ENCODE results near the gene ZNF682. TPM values are rescaled to one million over a fixed set of nuclear protein-coding genes. Genes with fewer than 3 reads are reported as not detected.
"Not testable (repeated sequence)": the region's sequence is repeated elsewhere in the genome, so short reads cannot be mapped to it uniquely, and the experiment has no call there.

The ZNF682 gene
- total and polyA plus RNA-seq, 2 of the 8 experiments (the other 6 are each of a cell fraction or from before 2014, with no cell fraction given), result 4.3 to 27.5 TPM

DNA sequence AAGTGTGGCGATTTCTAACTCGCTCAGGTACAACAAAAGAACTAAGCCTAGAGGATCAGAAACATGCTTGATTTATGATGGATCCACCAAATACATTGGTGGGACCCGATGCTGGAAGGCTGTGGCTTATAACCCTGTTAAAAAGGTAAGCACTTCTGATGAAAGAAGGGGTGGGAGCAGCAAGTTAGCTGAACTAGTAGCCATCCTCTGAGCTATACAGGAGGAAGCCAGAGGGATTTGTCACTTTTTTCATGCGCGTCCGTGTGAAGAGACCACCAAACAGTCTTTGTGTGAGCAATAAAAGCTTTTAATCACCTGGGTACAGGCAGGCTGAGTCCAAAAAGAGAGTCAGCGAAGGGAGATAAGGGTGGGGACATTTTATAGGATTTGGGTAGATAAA is 29.3 kb upstream of the ZNF682 start:
- not testable (repeated sequence) for H3K9ac ChIP-seq (replicated peaks in 1 of 4; ENCODE audit: extremely low read depth in 1 of 4, low read depth in 3 of 4, low read length in 3 of 4); H3K79me2 ChIP-seq (ENCODE audit: control insufficient read depth in 1 of 2, insufficient read depth in 2 of 2, low read length in 2 of 2); H3K56ac ChIP-seq (replicated peaks; ENCODE audit: insufficient read length, low read depth, low read length); H2BK12ac ChIP-seq (ENCODE audit: low read depth, low read length); H3K9me3 ChIP-seq (ENCODE audit: insufficient read depth in 2 of 2, low read depth in 1 of 2, low read length in 1 of 2); H4K20me1 ChIP-seq (replicated peaks in 1 of 2; ENCODE audit: control insufficient read depth in 1 of 2, insufficient read depth in 2 of 2, low read length in 2 of 2); H3K23ac ChIP-seq (ENCODE audit: insufficient read length); H3K27ac ChIP-seq (ENCODE audit: low read depth, low read length); H4K8ac ChIP-seq (ENCODE audit: extremely low read depth, insufficient read depth, low read length); H3K14ac ChIP-seq (ENCODE audit: insufficient read length); H2BK15ac ChIP-seq (ENCODE audit: low read length); H3K36me3 ChIP-seq (ENCODE audit: control insufficient read depth in 2 of 4, insufficient read depth in 4 of 4, low read length in 3 of 4); H3K79me1 ChIP-seq (ENCODE audit: low read depth, low read length); H3K23me2 ChIP-seq (ENCODE audit: low read depth, low read length); DNase-seq (ENCODE audit: low read depth in 1 of 2, low spot score in 2 of 2); H3K18ac ChIP-seq (ENCODE audit: extremely low read depth, low read length); H2AK5ac ChIP-seq (ENCODE audit: low read depth, low read length); H3K27me3 ChIP-seq (replicated peaks in 1 of 4; ENCODE audit: control insufficient read depth in 3 of 4, extremely low read depth in 1 of 4, insufficient read depth in 3 of 4, low read length in 3 of 4)
- H2AFZ ChIP-seq (ENCODE audit: low read length), result peak overlapping the region; percentile 77
- H2BK20ac ChIP-seq (ENCODE audit: low read length), result peak overlapping the region; percentile 96
- peak overlapping the region; percentile 93 for H2BK5ac ChIP-seq (ENCODE audit: low read depth, low read length)
- H4K5ac ChIP-seq (ENCODE audit: insufficient read length, low read depth, low read length), result peak overlapping the region; percentile 23
- ChIA-PET CTCF (ENCODE audit: partially characterized antibody) (interaction anchor here (1.0 to 1.2 kb wide), 2 partner anchors 71 to 138 kb away, joined by 3 to 4 read pairs; no protein-coding TSS in a partner anchor), POLR2A (ENCODE audit: partially characterized antibody) (interaction anchor here (0.7 to 5.4 kb wide), 10 partner anchors 9 to 99 kb away, joined by 3 to 57 read pairs (median 7); partner anchors contain the start of genes ZNF486, ZNF682 and ZNF90)
- WGBS, 2 experiments (ENCODE audit: extremely low coverage in 1 of 2, insufficient coverage in 1 of 2, insufficient read length in 1 of 2, insufficient replicate concordance in 2 of 2, low coverage in 1 of 2, low lambda C conversion rate in 2 of 2, missing lambda C conversion rate in 1 of 2), result 42% methylated on average over 7 of the region's 7 CpGs; no CpG with 5 or more reads in 1 of the 2 experiments
- FAIRE-seq, result peak; percentile 42
- peak overlapping the region; percentile 83 for H4K91ac ChIP-seq (replicated peaks; ENCODE audit: insufficient read length, low read length)
- peak overlapping the region in 1 of 4 experiments; percentile 11; a peak in 1 of 8 replicates for H3K4me3 ChIP-seq (ENCODE audit: extremely low read depth in 1 of 4, insufficient read depth in 2 of 4, low read depth in 3 of 4, low read length in 4 of 4)
- H3K4me1 ChIP-seq (replicated peaks in 1 of 4; ENCODE audit: control insufficient read depth in 3 of 4, insufficient read depth in 4 of 4, low read length in 3 of 4), result peaks cover 2 to 20% (median 12%) of the 10 kb centered on the region in 4 experiments
- peak overlapping the region; percentile 90 for H3K4ac ChIP-seq (replicated peaks; ENCODE audit: insufficient read length, low read depth, low read length)
- peak overlapping the region; percentile 27 to 59; a peak in 3 of 4 replicates for H3K4me2 ChIP-seq (ENCODE audit: insufficient read depth in 1 of 2, low read depth in 2 of 2, low read length in 2 of 2)
- peak overlapping the region; percentile 91 for H2BK120ac ChIP-seq (replicated peaks; ENCODE audit: low read depth, low read length)
